ENCODE measurements around the gene NELL2.

The NELL2 gene

DNA sequence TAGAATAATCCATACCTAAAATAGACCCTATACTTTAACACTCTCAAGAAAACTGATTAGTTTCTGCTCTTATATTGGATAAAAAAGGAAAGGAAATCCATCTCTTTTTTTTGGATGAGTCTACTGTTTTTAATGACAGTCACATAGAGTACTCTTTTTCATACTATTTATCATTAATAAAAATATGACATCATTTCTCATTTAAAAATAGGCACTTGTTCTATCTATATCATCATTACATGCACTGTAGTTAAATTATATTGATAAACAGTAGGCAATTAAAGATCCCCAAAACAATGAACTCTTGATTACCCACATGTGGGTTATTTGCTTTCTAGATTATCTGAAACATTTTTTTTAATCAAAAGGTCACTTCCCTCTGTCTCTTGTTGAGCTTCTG lies 338.8 kb downstream of the NELL2 start:
- no peaks in the 10 kb centered on the region for H3K27me3 ChIP-seq (ENCODE audit: control insufficient read depth in 2 of 2, insufficient read depth in 2 of 2, low read length in 2 of 2)
- no peak overlapping the region for H3K27ac ChIP-seq (ENCODE audit: low read depth in 2 of 2, low read length in 2 of 2)
- no peaks in the 10 kb centered on the region for H3K9me3 ChIP-seq (ENCODE audit: control insufficient read depth in 2 of 2, low read length in 2 of 2)
- no peaks in the 10 kb centered on the region for H3K4me1 ChIP-seq (ENCODE audit: control insufficient read depth in 2 of 2, insufficient read depth in 2 of 2, low read length in 2 of 2)
- no peak overlapping the region for H3K4me3 ChIP-seq (ENCODE audit: low read length in 2 of 2)
- no peak overlapping the region for H3K9ac ChIP-seq (ENCODE audit: low read depth in 1 of 2, low read length in 2 of 2)
- no peaks in the 10 kb centered on the region for H3K36me3 ChIP-seq (ENCODE audit: control insufficient read depth in 2 of 2, insufficient read depth in 2 of 2, low read length in 2 of 2)

- Histone ChIP-seq H3K9ac (ENCODE audit: low read depth in 1 of 2, low read length in 2 of 2) (no peak overlapping the region), H3K27ac (ENCODE audit: low read depth in 2 of 2, low read length in 2 of 2) (no peak overlapping the region), H3K4me1 (ENCODE audit: control insufficient read depth in 2 of 2, insufficient read depth in 2 of 2, low read length in 2 of 2) (no peaks in the 10 kb centered on the region), H3K36me3 (ENCODE audit: control insufficient read depth in 2 of 2, insufficient read depth in 2 of 2, low read length in 2 of 2) (no peaks in the 10 kb centered on the region), H3K4me3 (ENCODE audit: low read length in 2 of 2) (no peak overlapping the region), H3K27me3 (ENCODE audit: control insufficient read depth in 2 of 2, insufficient read depth in 2 of 2, low read length in 2 of 2) (no peaks in the 10 kb centered on the region), H3K9me3 (ENCODE audit: control insufficient read depth in 2 of 2, low read length in 2 of 2) (no peaks in the 10 kb centered on the region)
These were observed 343.2 kb downstream of the NELL2 start for GRCh38 chr12:44532940-44533339.

DNA sequence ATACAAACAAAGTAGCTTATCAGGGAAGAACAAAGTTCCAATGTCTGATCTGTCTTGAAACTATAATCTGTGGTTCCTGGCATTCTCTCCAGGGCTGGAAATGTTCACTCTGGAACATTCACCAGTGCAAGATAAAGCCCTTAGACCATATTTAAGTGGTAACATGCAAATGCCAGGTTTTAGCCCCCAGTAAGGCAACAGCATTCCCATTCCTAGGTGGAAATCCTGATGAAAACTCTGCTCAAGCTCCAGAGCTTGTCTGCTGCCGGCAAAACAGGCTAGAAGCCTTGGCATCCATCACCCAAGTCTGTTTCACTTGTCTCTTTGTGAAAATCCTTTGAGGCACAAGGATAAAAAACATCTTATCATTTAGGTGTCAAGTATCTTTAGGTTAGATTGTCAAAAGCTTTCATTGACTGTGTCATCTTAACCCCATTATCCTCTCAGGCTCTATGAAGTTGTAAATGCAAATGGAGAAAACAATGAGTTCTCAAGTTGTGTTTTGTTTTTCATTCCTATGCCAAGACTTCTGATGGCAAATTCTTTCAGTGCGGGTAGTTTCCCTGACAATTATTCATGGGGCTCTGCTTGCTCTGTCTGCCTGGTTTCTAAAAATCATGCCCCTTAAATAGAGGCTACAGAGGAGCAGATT lies 344.7 kb downstream of the NELL2 start:
- Histone ChIP-seq H3K4me3 (ENCODE audit: low read length in 2 of 2) (no peak overlapping the region), H3K36me3 (ENCODE audit: control insufficient read depth in 2 of 2, insufficient read depth in 2 of 2, low read length in 2 of 2) (no peaks in the 10 kb centered on the region), H3K9ac (ENCODE audit: low read depth in 1 of 2, low read length in 2 of 2) (no peak overlapping the region), H3K27me3 (ENCODE audit: control insufficient read depth in 2 of 2, insufficient read depth in 2 of 2, low read length in 2 of 2) (no peaks in the 10 kb centered on the region), H3K4me1 (ENCODE audit: control insufficient read depth in 2 of 2, insufficient read depth in 2 of 2, low read length in 2 of 2) (no peaks in the 10 kb centered on the region), H3K27ac (ENCODE audit: low read depth in 2 of 2, low read length in 2 of 2) (no peak overlapping the region), H3K9me3 (ENCODE audit: control insufficient read depth in 2 of 2, low read length in 2 of 2) (no peaks in the 10 kb centered on the region)

DNA sequence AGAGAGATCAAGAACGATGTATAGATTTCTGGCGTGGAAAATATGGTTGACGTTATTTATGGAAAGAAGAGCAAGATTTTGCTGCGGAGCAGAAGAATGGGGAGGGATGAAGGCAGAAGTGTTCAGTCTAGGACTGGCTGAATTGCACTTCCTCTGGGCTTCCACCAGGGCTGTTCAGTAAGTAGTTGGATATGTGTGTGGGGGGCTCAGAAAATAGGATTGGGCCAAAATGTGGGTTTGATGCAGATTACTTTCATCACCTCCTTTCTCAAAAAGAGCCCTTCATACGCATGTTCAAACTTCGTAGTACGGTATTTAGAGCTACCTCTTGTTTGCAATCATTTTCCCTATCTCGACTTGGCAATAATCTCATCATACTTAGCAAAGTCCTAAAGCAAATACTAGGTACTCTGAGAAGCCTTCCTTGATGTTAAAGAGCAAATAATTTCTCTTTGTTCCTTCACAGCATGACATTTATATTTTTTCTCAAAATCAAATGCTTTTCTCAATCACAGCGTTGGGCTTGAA lies 349.4 kb downstream of the NELL2 start:
- H3K4me3 ChIP-seq (ENCODE audit: low read length in 2 of 2) = no peak overlapping the region
- no peak overlapping the region for H3K27ac ChIP-seq (ENCODE audit: low read depth in 2 of 2, low read length in 2 of 2)
- no peaks in the 10 kb centered on the region for H3K36me3 ChIP-seq (ENCODE audit: control insufficient read depth in 2 of 2, insufficient read depth in 2 of 2, low read length in 2 of 2)
- no peaks in the 10 kb centered on the region for H3K9me3 ChIP-seq (ENCODE audit: control insufficient read depth in 2 of 2, low read length in 2 of 2)
- no peaks in the 10 kb centered on the region for H3K4me1 ChIP-seq (ENCODE audit: control insufficient read depth in 2 of 2, insufficient read depth in 2 of 2, low read length in 2 of 2)
- H3K9ac ChIP-seq (ENCODE audit: low read depth in 1 of 2, low read length in 2 of 2) = no peak overlapping the region
- H3K27me3 ChIP-seq (ENCODE audit: control insufficient read depth in 2 of 2, insufficient read depth in 2 of 2, low read length in 2 of 2) = no peaks in the 10 kb centered on the region

DNA sequence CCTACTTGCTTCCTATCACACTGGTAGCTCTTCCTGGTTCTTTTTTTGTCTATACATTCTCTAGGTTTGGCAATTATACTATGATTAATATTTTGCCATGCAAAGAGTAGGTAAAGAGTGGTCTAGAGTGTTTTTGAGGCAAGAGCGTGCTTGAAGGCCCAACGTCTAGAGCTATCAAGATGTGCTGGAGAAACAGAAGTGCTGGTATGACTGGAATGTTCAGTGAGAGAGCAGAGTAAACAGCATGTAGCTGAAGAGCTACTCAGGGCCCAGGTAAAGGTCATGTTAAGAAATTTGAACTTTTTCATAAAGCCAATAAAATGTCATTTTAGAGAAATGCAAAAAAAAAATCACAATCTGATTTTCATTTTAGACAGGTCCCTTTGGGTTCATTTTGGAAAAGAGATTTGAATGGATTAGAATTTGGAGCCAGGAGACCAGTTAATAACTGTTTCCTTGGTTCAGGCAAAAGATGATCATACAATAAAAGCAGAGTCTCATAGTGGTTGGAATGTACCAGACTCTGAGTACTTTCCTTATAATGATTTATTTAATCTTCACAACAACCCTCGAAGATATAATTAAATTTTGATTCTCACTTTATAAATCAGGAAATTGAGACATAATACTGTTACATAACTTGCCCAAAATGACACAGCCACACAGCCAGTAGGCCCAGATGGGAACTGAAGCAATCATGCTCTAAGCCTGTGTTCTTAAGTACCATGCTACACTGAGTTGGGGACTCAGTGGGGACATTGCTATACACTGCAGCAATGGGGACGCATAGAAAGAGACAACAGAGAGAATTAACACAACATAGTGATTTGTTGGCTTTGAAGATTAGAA lies 350.1 kb downstream of the NELL2 start:
- Histone ChIP-seq H3K27ac (ENCODE audit: low read depth in 2 of 2, low read length in 2 of 2) (no peak overlapping the region), H3K9ac (ENCODE audit: low read depth in 1 of 2, low read length in 2 of 2) (no peak overlapping the region), H3K4me3 (ENCODE audit: low read length in 2 of 2) (no peak overlapping the region), H3K4me1 (ENCODE audit: control insufficient read depth in 2 of 2, insufficient read depth in 2 of 2, low read length in 2 of 2) (no peaks in the 10 kb centered on the region), H3K9me3 (ENCODE audit: control insufficient read depth in 2 of 2, low read length in 2 of 2) (no peaks in the 10 kb centered on the region), H3K36me3 (ENCODE audit: control insufficient read depth in 2 of 2, insufficient read depth in 2 of 2, low read length in 2 of 2) (no peaks in the 10 kb centered on the region), H3K27me3 (ENCODE audit: control insufficient read depth in 2 of 2, insufficient read depth in 2 of 2, low read length in 2 of 2) (no peaks in the 10 kb centered on the region)

DNA sequence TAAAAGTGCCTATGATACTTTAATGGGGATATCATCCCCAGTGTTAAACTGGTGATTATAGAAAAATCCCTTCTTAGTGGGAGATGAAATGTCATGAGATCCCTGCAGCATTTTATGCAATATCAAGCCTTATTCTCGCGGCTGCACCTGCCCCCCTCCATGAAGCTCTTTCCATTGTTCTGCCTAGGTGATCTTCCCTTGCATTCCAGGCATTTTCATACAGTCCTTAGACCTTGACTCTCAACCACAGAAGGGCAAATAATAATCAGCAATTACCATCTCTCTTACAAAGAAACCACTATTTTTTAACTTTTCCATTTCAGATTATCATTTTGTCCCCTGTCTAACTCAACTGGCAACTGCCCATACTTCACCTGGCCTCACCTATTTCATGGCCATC lies 352.3 kb downstream of the NELL2 start:
- Histone ChIP-seq H3K36me3 (ENCODE audit: control insufficient read depth in 2 of 2, insufficient read depth in 2 of 2, low read length in 2 of 2) (no peaks in the 10 kb centered on the region), H3K9me3 (ENCODE audit: control insufficient read depth in 2 of 2, low read length in 2 of 2) (no peaks in the 10 kb centered on the region), H3K9ac (ENCODE audit: low read depth in 1 of 2, low read length in 2 of 2) (no peak overlapping the region), H3K27ac (ENCODE audit: low read depth in 2 of 2, low read length in 2 of 2) (no peak overlapping the region), H3K4me1 (ENCODE audit: control insufficient read depth in 2 of 2, insufficient read depth in 2 of 2, low read length in 2 of 2) (no peaks in the 10 kb centered on the region), H3K4me3 (ENCODE audit: low read length in 2 of 2) (no peak overlapping the region), H3K27me3 (ENCODE audit: control insufficient read depth in 2 of 2, insufficient read depth in 2 of 2, low read length in 2 of 2) (no peaks in the 10 kb centered on the region)

GRCh38 chr12:44521702-44522101 lies 354.4 kb downstream of the NELL2 start:
- Histone ChIP-seq H3K27me3 (ENCODE audit: control insufficient read depth in 2 of 2, insufficient read depth in 2 of 2, low read length in 2 of 2) (no peaks in the 10 kb centered on the region), H3K9me3 (ENCODE audit: control insufficient read depth in 2 of 2, low read length in 2 of 2) (no peaks in the 10 kb centered on the region), H3K27ac (ENCODE audit: low read depth in 2 of 2, low read length in 2 of 2) (no peak overlapping the region), H3K9ac (ENCODE audit: low read depth in 1 of 2, low read length in 2 of 2) (no peak overlapping the region), H3K4me1 (ENCODE audit: control insufficient read depth in 2 of 2, insufficient read depth in 2 of 2, low read length in 2 of 2) (no peaks in the 10 kb centered on the region), H3K4me3 (ENCODE audit: low read length in 2 of 2) (no peak overlapping the region), H3K36me3 (ENCODE audit: control insufficient read depth in 2 of 2, insufficient read depth in 2 of 2, low read length in 2 of 2) (no peaks in the 10 kb centered on the region)

GRCh38 chr12:44519931-44520330 lies 356.2 kb downstream of the NELL2 start:
- H3K27ac ChIP-seq (ENCODE audit: low read depth in 2 of 2, low read length in 2 of 2) = no peak overlapping the region
- H3K4me3 ChIP-seq (ENCODE audit: low read length in 2 of 2) = no peak overlapping the region
- no peaks in the 10 kb centered on the region for H3K4me1 ChIP-seq (ENCODE audit: control insufficient read depth in 2 of 2, insufficient read depth in 2 of 2, low read length in 2 of 2)
- no peak overlapping the region for H3K9ac ChIP-seq (ENCODE audit: low read depth in 1 of 2, low read length in 2 of 2)
- no peaks in the 10 kb centered on the region for H3K27me3 ChIP-seq (ENCODE audit: control insufficient read depth in 2 of 2, insufficient read depth in 2 of 2, low read length in 2 of 2)
- H3K36me3 ChIP-seq (ENCODE audit: control insufficient read depth in 2 of 2, insufficient read depth in 2 of 2, low read length in 2 of 2) = no peaks in the 10 kb centered on the region
- H3K9me3 ChIP-seq (ENCODE audit: control insufficient read depth in 2 of 2, low read length in 2 of 2) = no peaks in the 10 kb centered on the region

DNA sequence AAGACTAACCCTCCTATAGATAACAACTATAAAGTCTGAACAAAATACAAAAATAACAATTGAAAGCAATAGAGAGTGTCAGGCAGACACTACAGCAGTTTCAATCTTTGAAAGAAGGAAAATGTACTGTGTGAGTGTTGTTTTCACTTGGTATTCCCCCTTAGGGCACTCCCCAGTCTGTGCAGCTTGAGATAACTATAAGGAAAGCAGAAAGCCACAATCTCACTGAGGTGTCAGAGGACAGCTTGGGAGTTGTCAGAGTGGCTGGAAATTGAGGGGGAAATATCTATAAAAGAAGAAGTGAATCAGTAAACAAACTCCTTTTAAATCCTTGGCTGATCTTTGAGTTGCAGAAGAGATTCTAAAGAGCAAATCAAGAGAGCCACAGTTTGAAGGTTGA lies 364.8 kb downstream of the NELL2 start:
- Histone ChIP-seq H3K9ac (ENCODE audit: low read depth in 1 of 2, low read length in 2 of 2) (no peak overlapping the region), H3K4me1 (ENCODE audit: control insufficient read depth in 2 of 2, insufficient read depth in 2 of 2, low read length in 2 of 2) (no peaks in the 10 kb centered on the region), H3K4me3 (ENCODE audit: low read length in 2 of 2) (no peak overlapping the region), H3K9me3 (ENCODE audit: control insufficient read depth in 2 of 2, low read length in 2 of 2) (no peaks in the 10 kb centered on the region), H3K27me3 (ENCODE audit: control insufficient read depth in 2 of 2, insufficient read depth in 2 of 2, low read length in 2 of 2) (no peaks in the 10 kb centered on the region), H3K27ac (ENCODE audit: low read depth in 2 of 2, low read length in 2 of 2) (no peak overlapping the region), H3K36me3 (ENCODE audit: control insufficient read depth in 2 of 2, insufficient read depth in 2 of 2, low read length in 2 of 2) (no peaks in the 10 kb centered on the region)

GRCh38 chr12:44510510-44510909 lies 365.6 kb downstream of the NELL2 start:
- Histone ChIP-seq H3K4me3 (ENCODE audit: low read length in 2 of 2) (no peak overlapping the region), H3K9me3 (ENCODE audit: control insufficient read depth in 2 of 2, low read length in 2 of 2) (no peaks in the 10 kb centered on the region), H3K27ac (ENCODE audit: low read depth in 2 of 2, low read length in 2 of 2) (no peak overlapping the region), H3K4me1 (ENCODE audit: control insufficient read depth in 2 of 2, insufficient read depth in 2 of 2, low read length in 2 of 2) (no peaks in the 10 kb centered on the region), H3K9ac (ENCODE audit: low read depth in 1 of 2, low read length in 2 of 2) (no peak overlapping the region), H3K36me3 (ENCODE audit: control insufficient read depth in 2 of 2, insufficient read depth in 2 of 2, low read length in 2 of 2) (no peaks in the 10 kb centered on the region), H3K27me3 (ENCODE audit: control insufficient read depth in 2 of 2, insufficient read depth in 2 of 2, low read length in 2 of 2) (no peaks in the 10 kb centered on the region)

Measured in mucosa of rectum (tissue), 2 donors.